Subcutaneous adipose tissue (tissue), 4 donors: ENCODE data around the gene COQ3. TPM values are rescaled to one million over a fixed set of nuclear protein-coding genes. Genes with fewer than 3 reads are reported as not detected.

Source experiments
- total RNA-seq, 4 donors: library from RNA; depleted of rRNA; stranded (reverse); fragments of >200 nt; gene quantifications; one replicate each; pipeline ENCODE4 v1.1.0, GENCODE V29; 2016
- TF ChIP-seq, protein P1 (sequence below): fragments of 450-650 bp; IDR thresholded peaks from one replicate; pipeline ENCODE4 v1.5.1; 2016; ENCODE audit warnings: low read depth, mild to moderate bottlenecking, control low read depth, antibody characterized with exemption, moderate library complexity

COQ3 gene
- total RNA-seq, 4 donors from 2014 or later: 2.4 to 10.2 (median 2.8) TPM

DNA sequence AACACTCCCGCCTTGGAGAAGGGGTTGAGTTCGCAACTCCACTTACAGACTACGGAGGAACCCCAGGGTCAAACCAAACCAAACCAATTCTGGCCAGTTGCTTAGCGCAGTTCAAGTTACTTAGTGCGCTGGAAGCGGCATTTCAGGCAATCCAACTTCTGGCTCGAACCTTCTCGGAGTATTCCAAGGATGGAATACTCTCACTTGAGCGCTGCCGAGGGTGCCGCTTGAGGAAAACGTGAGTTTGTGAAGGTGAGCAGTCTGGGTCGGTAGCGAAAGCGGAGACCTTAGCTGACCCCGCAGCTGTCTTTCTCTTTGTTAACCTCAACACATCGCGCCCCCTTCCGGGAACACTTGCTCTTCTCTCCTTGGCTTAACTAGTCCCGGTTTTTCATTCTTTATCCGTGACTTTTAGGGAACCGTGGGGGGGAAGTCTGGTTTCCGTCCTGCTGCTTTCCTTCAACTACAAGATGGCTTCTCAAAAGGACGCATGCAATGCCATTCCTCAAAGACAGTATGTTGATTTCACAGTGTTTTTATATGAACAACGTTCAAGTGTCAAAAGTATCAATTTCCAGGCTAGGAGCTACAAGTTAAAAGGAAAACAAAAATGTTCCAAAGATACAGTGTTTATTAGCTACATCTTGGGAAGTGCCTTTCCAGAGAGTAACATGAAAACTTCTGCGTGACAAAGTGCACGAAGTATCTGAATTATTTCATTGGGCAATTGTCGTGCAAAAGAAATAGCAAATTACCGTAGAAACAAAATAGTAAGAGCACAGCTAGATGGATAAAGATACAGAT lies 31.9 kb upstream of the COQ3 start:
- TF ChIP-seq, protein P1, sequence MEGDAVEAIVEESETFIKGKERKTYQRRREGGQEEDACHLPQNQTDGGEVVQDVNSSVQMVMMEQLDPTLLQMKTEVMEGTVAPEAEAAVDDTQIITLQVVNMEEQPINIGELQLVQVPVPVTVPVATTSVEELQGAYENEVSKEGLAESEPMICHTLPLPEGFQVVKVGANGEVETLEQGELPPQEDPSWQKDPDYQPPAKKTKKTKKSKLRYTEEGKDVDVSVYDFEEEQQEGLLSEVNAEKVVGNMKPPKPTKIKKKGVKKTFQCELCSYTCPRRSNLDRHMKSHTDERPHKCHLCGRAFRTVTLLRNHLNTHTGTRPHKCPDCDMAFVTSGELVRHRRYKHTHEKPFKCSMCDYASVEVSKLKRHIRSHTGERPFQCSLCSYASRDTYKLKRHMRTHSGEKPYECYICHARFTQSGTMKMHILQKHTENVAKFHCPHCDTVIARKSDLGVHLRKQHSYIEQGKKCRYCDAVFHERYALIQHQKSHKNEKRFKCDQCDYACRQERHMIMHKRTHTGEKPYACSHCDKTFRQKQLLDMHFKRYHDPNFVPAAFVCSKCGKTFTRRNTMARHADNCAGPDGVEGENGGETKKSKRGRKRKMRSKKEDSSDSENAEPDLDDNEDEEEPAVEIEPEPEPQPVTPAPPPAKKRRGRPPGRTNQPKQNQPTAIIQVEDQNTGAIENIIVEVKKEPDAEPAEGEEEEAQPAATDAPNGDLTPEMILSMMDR: no peak

DNA sequence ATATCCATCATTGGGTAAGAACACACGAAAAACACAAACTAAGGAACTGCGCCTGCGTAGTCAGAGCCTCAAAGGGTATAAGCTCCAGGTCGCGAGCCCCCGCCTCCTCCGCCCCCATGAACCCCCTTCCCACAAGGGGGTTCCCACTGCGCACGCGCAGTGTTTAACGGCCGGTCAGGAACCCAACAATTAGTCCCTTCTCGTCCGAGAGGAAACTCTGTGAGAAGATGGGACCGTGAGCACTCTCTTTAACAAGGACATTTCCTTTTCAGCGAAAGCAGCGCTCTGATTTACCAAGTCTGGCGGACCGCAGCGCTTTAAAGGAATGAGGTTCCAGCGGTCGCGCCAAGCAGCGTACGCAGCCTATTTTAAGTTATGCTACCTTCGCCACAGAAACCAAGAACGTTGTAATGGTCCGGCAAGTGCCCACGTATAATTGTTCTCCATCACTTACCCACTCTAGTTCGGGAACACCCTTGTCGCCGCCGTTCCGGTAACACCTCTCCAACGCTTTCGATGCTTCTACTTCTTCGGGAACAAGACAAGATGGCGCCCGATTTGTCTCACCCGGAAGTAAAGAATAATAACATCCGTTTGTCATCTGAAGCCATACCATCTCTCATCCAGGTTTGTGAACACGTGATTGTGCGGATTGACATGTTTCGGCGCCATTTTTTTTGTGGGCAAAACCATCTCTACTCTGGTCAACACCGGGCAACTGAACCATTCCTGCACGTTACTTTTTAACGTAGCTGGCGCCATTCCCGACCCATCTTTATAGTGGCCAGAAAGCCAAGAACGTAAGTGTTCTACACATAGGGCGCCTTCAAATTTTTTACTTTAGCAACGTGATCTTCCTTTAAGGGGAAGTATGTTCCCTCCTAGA lies 31.0 kb upstream of the COQ3 start, which contains the start of gene PNISR:
Gene PNISR (minus strand): TSS at position 548 of the 886 bp plus-strand sequence. CDS start 10,649 bp downstream, outside the sequence.
- TF ChIP-seq, protein P1: no peak

DNA sequence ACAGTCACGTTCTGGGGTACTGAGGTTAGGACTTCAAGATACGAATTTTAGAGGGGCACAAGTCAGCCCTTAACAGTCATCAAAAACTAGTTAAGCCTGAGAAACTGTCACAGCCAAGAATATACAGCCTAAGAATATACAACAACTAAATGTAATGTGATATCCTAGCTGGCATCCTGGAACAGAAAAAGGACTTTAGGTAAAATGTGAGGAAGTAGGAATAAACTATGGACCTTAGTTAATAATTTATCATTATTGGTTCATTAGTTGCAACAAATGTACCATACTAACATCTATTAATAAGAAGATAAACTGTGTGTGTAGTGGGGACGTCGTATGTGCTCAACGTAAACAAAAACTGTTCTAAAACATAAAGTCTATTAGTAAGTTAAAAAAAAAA lies 30.0 kb upstream of the COQ3 start:
- TF ChIP-seq, protein P1: no peak

DNA sequence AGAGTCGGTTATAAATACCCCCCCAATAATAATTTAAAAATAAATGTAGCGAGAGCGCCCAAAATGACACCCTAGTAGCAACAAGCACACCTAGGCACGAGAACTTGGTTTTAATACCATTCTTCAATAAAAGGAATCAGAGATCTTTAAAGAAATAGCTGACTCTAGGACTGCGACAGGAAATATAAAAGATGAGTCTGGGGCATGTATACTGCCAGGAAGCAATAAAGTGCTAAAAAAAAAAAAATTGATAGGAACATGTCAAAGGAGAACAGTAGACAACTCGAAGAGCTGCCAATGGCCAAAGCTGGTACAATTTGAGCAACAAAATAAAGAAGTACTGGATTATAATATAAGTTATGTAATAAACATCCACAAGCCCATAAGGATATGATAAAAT lies 28.9 kb upstream of the COQ3 start:
- TF ChIP-seq, protein P1: no peak

DNA sequence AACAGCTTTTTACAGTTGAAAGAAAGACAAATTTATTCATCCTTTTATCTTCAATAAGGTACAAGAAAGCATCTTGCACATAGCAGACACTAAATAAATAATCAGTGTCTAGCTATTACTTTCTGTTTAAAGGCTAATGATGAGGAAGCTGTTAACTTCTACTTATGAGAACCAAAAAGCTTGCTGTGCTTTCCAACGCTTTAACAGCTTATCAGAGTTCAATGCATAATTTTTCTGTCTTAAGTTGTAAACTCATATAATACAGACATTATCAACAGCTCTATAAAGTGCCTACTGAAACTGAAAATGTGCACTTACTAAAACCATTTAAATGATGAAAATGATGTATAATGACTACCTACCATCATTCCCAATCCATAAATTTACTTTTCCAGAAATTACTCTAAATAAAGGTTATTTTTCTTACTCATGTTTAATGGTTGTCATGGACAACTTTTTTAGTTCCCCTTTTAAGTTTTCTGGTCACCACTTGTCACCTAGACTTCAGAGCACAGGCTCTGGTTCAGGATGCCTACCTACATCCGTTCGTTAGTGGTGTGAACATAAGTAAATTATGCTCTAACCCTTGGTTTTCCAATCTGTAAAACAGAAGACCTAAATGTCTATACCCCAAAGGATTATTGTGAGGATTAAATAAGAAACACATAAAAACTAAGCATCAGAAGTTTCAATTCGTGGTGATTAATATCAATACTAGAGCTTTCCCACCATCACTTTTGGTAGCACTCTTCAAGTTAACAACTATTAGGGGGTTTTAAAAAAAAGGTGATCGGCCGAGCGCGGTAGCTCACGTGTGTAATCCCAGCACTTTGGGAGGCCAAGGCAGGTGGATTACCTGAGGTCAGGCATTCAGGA lies 23.1 kb upstream of the COQ3 start:
- TF ChIP-seq, protein P1: no peak

DNA sequence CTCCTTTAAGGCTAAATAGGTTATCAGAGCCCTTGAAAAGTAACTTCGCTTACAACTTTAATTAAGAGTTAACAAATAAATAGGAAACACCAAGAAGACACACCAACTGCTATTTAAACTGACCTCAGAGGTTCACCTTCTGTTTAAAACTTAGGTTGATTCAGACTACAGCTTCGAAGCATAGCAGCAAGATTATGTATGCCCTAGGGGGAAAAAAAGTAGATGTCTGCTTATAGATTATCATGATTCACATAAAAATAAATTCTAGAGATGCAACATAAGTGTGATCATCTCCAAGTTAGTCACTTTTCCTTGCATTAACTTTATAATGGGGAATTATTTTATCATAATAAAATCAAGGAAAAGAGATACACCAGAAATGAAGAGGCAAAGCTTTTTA lies 22.2 kb upstream of the COQ3 start:
- TF ChIP-seq, protein P1: no peak
